T-helper 1 cell treated with Interleukin-12 subunit alpha and Interleukin-12 subunit beta and Interleukin-4 antibody, amounts not matched to agents 30 μg/mL and 1 μg/mL, for 36 hours (primary cell): ENCODE data around the gene LTB4R.
A peak's percentile ranks its signal among the peaks of the same experiment; 100 is the strongest.

Experiments used
- H3K27ac Mint-ChIP-seq: one replicate; pipeline ENCODE4 v1.8.0; 2021; ENCODE audit warnings: mild to moderate bottlenecking, mixed read lengths
- H3K27me3 Mint-ChIP-seq: one replicate; pipeline ENCODE4 v1.8.0; 2021; ENCODE audit warnings: low read depth, mixed read lengths
- H3K36me3 Mint-ChIP-seq: one replicate; pipeline ENCODE4 v1.8.0; 2021; ENCODE audit warnings: low read depth, mixed read lengths
- H3K4me1 Mint-ChIP-seq: one replicate; pipeline ENCODE4 v1.8.0; 2021; ENCODE audit warnings: low read depth, mixed read lengths
- H3K4me3 Mint-ChIP-seq: one replicate; pipeline ENCODE4 v1.8.0; 2021; ENCODE audit warnings: mild to moderate bottlenecking, moderate library complexity, mixed read lengths
- H3K9me3 Mint-ChIP-seq: one replicate; pipeline ENCODE4 v1.8.0; 2021; ENCODE audit warnings: mixed read lengths

Gene LTB4R

DNA sequence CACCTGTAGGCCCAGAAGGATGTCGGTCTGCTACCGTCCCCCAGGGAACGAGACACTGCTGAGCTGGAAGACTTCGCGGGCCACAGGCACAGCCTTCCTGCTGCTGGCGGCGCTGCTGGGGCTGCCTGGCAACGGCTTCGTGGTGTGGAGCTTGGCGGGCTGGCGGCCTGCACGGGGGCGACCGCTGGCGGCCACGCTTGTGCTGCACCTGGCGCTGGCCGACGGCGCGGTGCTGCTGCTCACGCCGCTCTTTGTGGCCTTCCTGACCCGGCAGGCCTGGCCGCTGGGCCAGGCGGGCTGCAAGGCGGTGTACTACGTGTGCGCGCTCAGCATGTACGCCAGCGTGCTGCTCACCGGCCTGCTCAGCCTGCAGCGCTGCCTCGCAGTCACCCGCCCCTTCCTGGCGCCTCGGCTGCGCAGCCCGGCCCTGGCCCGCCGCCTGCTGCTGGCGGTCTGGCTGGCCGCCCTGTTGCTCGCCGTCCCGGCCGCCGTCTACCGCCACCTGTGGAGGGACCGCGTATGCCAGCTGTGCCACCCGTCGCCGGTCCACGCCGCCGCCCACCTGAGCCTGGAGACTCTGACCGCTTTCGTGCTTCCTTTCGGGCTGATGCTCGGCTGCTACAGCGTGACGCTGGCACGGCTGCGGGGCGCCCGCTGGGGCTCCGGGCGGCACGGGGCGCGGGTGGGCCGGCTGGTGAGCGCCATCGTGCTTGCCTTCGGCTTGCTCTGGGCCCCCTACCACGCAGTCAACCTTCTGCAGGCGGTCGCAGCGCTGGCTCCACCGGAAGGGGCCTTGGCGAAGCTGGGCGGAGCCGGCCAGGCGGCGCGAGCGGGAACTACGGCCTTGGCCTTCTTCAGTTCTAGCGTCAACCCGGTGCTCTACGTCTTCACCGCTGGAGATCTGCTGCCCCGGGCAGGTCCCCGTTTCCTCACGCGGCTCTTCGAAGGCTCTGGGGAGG, at the start of gene LTB4R:
Gene LTB4R, plus strand, starts transcription at position 857 of the 959 bp plus-strand sequence. CDS start 4,150 bp downstream, outside the sequence.
- peak within 1 kb of the TSS; percentile 89 for H3K27ac Mint-ChIP-seq
- H3K9me3 Mint-ChIP-seq: no peaks in the 10 kb centered on the region
- H3K4me3 Mint-ChIP-seq: peak within 1 kb of the TSS; percentile 82
- H3K4me1 Mint-ChIP-seq: peaks cover 65% of the 10 kb centered on the region
- no peaks in the 10 kb centered on the region for H3K27me3 Mint-ChIP-seq
- H3K36me3 Mint-ChIP-seq: peaks cover 43% of the 10 kb centered on the region

GRCh38 chr14:24261969-24262327, 49.4 kb upstream of the LTB4R start:
- Mint-ChIP-seq H3K4me1 (no peaks in the 10 kb centered on the region), H3K27ac (no peak overlapping the region), H3K9me3 (no peaks in the 10 kb centered on the region), H3K4me3 (no peak overlapping the region), H3K27me3 (no peaks in the 10 kb centered on the region), H3K36me3 (peaks cover 13% of the 10 kb centered on the region)

GRCh38 chr14:24262821-24263733, 48.2 kb upstream of the LTB4R start, which contains the start of gene TGM1:
TSS of gene TGM1 (minus strand) at chr14:24263177. CDS start at chr14:24262352, 825 bp downstream.
- no peaks in the 10 kb centered on the region for H3K4me1 Mint-ChIP-seq
- no peak within 1 kb of the TSS for H3K27ac Mint-ChIP-seq
- H3K9me3 Mint-ChIP-seq: no peaks in the 10 kb centered on the region
- no peak within 1 kb of the TSS for H3K4me3 Mint-ChIP-seq
- H3K27me3 Mint-ChIP-seq: no peaks in the 10 kb centered on the region
- peaks cover 17% of the 10 kb centered on the region for H3K36me3 Mint-ChIP-seq

DNA sequence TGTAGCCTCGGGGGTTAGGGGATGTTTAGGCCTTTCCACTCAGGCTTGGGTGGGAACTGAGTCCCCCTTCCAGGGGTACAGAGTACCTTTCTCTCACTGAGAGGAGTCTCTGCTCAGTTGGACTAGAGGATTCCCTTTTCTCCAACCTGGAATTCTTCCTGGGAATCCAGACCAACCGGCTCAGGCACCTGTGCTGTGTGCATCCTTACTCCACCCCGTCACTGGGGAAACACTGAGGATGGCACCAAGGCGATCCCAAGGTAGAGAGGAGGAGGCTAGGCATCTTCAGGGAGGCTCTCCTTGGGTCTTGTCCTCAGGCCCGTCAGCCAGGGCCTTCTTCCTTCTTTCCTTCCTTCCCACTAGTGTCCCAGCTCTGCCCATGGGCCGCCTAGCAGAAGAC, 47.5 kb upstream of the LTB4R start:
- Mint-ChIP-seq H3K4me3 (no peak overlapping the region), H3K36me3 (peaks cover 17% of the 10 kb centered on the region), H3K9me3 (no peaks in the 10 kb centered on the region), H3K27me3 (no peaks in the 10 kb centered on the region), H3K27ac (no peak overlapping the region), H3K4me1 (no peaks in the 10 kb centered on the region)

DNA sequence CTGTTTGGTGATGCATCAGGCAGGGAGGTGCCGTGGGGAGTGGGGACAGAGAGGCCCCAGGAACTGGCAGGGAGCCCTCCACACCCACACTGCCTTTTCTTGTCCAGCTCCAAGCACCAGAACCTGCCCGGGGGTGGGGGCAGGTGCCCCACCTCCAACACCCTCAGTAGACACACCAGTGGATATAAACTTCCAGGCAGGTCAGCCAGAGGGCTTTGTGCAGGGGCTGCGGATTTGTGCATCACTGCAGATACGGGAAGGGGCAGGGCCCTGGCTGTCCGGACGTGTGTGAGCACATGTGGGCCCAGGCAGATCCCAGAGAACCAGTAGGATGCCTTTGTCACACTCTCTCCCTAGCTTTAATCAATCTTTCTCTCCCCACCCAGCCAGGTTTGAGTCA, 47.0 kb upstream of the LTB4R start:
- Mint-ChIP-seq H3K36me3 (peaks cover 21% of the 10 kb centered on the region), H3K9me3 (no peaks in the 10 kb centered on the region), H3K4me3 (no peak overlapping the region), H3K27me3 (no peaks in the 10 kb centered on the region), H3K4me1 (no peaks in the 10 kb centered on the region), H3K27ac (no peak overlapping the region)

DNA sequence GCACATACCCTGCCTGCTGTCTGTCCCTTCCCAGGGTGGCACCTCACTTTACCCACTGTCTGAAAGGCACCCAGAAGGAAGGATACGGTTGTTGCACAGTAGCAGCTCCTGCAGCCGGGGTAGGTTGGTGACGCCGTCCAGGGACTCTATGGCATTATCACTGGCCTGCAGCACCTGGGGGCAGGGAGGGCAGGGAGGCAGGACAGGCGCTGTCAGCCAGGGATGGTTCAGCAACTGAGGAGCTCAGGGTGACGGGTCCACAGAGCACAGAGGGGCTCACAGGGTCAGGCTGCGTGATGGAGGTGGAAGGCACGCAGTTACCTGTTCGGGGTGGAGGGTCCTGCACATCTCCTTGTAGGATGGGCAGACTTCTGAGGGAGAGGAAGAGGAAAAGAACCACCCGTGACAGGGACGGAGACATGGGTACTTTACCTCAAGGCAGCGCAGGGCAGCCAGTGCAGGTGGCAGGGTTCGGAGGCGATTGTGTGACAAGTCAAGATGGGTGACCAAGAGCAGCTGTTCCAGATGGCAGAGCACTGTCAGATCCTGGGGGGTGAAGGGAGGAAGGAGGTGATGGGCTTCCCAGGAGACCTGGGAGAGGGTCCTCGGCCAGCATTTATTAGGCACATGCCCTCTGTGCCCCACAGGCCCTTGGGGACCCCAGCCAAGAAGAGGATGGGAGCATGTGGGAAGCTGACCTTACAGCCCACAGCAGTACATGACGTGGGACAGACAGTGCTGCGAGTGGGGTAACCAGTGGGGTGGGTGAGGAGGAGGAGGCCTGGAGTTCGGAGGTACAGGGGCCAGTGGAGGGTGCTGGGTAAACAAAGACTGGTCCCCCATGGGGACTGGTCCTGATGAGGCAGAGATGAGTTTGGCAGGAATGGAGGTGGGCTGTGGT, 44.7 kb upstream of the LTB4R start:
- Mint-ChIP-seq H3K36me3 (peaks cover 24% of the 10 kb centered on the region), H3K9me3 (no peaks in the 10 kb centered on the region), H3K4me3 (no peak overlapping the region), H3K27ac (no peak overlapping the region), H3K4me1 (peaks cover 11% of the 10 kb centered on the region), H3K27me3 (no peaks in the 10 kb centered on the region)

GRCh38 chr14:24267516-24267915, 43.8 kb upstream of the LTB4R start:
- peaks cover 27% of the 10 kb centered on the region for H3K36me3 Mint-ChIP-seq
- peaks cover 20% of the 10 kb centered on the region for H3K4me1 Mint-ChIP-seq
- no peak overlapping the region for H3K27ac Mint-ChIP-seq
- no peaks in the 10 kb centered on the region for H3K27me3 Mint-ChIP-seq
- no peaks in the 10 kb centered on the region for H3K9me3 Mint-ChIP-seq
- H3K4me3 Mint-ChIP-seq: no peak overlapping the region

DNA sequence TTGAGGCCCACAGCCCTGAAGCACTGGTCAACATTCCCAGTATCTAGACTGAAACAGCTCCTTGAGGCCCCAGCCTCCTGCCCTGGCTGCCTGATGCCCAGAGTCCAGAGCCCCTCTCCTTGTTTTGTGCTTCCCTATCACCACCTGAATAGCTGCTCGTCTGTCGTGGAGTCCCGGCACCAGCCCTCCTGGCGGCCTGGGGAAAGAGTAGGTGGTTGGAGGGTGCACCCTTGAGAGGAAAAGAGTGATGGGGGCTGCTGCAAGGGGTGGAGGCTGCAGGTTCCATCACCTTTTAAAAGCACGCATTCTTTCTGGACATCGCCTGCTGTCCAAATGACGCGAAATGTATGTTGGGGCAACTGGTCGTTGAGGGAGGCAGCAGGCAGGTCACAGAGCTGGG, 43.1 kb upstream of the LTB4R start:
- Mint-ChIP-seq H3K4me3 (no peak overlapping the region), H3K9me3 (no peaks in the 10 kb centered on the region), H3K27me3 (no peaks in the 10 kb centered on the region), H3K27ac (no peak overlapping the region), H3K36me3 (peaks cover 27% of the 10 kb centered on the region), H3K4me1 (peaks cover 24% of the 10 kb centered on the region)

DNA sequence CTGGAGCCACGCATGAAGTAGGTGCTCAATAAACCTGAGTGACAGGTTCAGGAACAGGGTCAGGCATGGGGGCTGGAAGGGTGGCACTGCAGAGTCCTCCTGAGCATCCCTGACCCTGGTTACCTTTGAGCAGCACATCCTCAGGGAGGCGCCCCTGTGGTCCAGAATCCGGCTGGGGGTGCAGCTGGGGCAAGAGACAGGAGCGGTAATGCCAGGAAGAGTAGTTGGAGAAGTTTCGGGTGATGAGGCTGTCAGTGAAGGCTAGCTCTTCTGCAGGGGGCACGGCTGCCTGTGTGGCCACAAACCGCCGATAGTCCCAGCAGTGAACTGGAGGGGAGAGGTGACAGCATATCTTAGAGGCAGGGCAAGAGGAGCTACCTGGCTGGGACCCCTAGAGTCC, 41.9 kb upstream of the LTB4R start:
- Mint-ChIP-seq H3K27ac (no peak overlapping the region), H3K9me3 (no peaks in the 10 kb centered on the region), H3K4me3 (no peak overlapping the region), H3K36me3 (peaks cover 27% of the 10 kb centered on the region), H3K4me1 (peaks cover 35% of the 10 kb centered on the region), H3K27me3 (no peaks in the 10 kb centered on the region)

DNA sequence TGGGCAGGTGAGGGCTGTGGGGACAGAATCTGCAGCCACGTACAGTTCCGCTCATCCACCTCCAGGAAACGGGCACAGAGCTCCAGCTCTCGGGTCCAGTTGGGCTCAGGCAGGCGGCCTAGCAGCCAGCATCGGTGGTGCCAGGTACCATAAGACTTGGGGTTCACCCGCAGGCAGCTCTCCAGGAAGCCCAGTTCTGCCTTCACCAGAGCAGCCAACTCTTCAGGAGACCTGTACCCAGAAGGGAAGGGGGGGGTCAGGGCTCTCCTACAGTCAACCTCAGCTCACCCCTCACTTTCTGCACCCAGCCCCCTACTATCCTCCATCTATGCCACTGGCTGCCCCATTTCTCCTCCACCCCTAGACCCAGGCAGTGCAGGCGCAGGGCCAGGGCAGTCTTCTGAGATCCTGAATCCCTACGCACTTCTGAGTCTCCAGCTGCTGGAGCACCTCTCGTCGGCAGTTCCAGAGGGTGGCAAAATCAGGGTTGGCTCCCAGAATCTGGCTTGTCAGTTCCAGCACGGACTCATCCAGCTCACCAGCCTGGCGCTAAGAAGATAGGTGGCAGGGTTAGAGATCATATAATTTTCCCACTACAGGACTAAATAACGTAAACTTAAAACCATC, 41.3 kb upstream of the LTB4R start:
- H3K27me3 Mint-ChIP-seq: no peaks in the 10 kb centered on the region
- peak overlapping the region; percentile 26 for H3K4me3 Mint-ChIP-seq
- no peaks in the 10 kb centered on the region for H3K9me3 Mint-ChIP-seq
- H3K36me3 Mint-ChIP-seq: peaks cover 24% of the 10 kb centered on the region
- H3K4me1 Mint-ChIP-seq: peaks cover 37% of the 10 kb centered on the region
- H3K27ac Mint-ChIP-seq: no peak overlapping the region

DNA sequence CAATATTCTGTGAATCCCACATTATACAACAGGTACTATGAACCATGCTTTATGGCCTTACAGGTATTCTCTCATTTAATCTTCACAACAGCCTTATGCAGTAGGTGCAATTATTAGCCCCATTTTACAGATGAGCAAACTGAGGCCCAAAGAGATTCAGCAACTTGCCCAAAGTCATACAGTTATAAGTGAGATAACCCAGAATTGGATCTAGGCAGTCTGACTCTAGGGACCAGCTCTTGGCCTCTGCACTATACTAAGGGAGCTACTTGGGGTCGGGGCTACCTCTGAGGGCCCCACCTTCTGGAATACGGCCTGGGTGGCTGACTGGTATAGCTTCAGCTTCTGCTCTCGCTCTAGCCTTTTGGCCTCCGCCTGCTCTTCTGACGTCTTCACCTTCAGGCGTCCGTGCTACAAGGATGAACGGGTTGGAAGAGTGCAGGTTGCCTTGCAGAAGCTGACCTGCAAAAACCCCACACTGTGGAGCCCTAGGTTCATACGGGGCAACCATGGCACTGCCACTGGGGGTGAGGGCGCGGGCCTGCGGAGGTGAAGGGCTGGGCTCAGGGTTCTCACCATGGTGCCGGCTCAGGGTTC, 40.7 kb upstream of the LTB4R start:
- Mint-ChIP-seq H3K9me3 (no peaks in the 10 kb centered on the region), H3K36me3 (peaks cover 24% of the 10 kb centered on the region), H3K27me3 (no peaks in the 10 kb centered on the region), H3K4me1 (peaks cover 39% of the 10 kb centered on the region), H3K4me3 (peak overlapping the region; percentile 93), H3K27ac (peak overlapping the region; percentile 95)

- no peaks in the 10 kb centered on the region for H3K27me3 Mint-ChIP-seq
- peak within 1 kb of the TSS; percentile 96 for H3K27ac Mint-ChIP-seq
- peak within 1 kb of the TSS; percentile 93 for H3K4me3 Mint-ChIP-seq
- H3K36me3 Mint-ChIP-seq: peaks cover 21% of the 10 kb centered on the region
- peaks cover 39% of the 10 kb centered on the region for H3K4me1 Mint-ChIP-seq
- H3K9me3 Mint-ChIP-seq: no peaks in the 10 kb centered on the region
These were observed 40.0 kb upstream of the LTB4R start, which contains the start of gene RABGGTA for GRCh38 chr14:24271134-24271833. TSS of gene RABGGTA (minus strand) at chr14:24271597. CDS start at chr14:24271115, 482 bp downstream.
